DMS 273 (cell line): ENCODE data around the gene GALNT9.
"Not testable (repeated sequence)": the region's sequence is repeated elsewhere in the genome, so short reads cannot be mapped to it uniquely, and the experiment has no call there.

Source experiments
- DNase-seq: peaks from one replicate; lab custom pipeline; 2025; ENCODE audit not compliant: unreplicated experiment; lab: John Stamatoyannopoulos, UW

The GALNT9 gene

GRCh38 chr12:132237772-132238487 is 91.5 kb downstream of the GALNT9 start:
- DNase-seq, result no peak

DNA sequence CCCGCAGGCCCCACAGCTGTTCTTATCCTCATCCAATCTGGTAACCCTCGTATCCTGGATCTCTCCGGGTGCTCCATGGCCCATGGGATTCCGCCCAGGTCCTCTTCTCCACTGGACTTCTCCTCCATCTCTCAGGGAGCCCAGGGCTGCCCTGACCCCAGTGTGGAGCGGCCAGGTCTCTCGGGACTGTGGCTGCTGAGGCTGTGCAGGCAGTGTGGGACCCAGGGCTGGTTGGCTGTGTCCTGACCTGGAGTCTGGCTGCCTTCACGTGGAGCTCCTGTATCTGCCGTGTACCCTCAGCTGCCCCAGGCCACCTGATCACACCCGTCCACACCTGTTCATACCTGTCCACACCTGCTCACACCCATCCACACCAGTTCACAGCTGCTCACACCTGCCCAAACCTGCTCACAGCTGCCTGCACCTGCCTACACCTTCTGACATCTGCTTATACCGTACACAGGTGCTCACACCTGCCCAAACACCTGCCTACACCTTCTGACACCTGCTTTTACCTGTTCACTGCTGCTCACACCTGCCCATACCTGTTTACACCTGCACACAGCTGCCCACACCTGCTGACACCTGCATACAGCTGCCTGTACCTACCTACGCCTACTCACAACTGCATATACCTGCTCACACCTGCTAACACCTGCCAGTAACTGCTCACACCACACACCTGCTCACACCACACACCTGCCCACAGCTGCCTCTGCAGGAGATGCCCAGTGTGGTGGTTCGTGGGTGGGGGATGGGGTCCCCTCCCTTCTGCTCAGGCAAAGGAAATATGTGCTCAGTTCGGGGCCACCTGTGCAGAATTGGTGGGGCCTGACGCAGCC is 92.2 kb downstream of the GALNT9 start:
- DNase-seq, result no peak

DNA sequence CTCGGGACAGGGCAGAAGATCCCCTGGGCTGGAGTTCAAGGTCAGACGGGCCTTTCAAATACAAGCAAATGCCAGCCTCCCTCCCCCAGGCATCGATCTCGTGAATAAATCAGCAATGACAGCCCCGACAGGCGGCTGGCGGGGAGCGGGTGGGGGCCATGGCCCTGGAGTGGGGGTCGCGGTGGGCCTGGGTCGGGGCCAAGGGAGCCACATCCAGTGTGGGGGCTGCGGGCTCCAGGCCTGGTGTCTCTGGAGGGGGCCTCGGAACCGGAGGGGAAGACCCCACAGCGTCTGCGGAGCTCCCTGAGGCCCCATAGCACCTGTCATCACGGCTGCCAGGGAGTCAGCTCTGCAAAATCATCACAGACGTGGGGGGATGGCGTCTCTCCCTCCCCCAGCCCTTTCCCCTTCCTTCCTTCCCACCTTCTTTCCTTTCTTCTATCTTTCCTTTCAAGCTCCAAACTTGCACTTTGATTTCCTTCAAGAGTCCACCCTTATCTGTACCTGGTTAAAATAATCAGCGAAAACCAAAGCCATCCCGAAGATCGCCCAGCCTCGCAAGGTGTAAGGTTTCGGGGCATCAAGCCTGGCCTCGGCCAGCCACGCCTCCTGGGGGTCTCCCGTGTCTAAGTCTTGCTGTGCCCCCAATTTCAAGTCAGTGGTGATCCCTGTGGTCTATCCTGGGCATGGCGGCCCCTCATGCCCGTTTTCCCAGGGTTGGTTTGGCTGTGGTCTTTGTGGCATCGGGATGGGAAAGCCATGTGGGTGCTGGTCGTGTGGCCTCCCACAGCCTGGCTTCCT is 93.1 kb downstream of the GALNT9 start:
- no peak for DNase-seq

DNA sequence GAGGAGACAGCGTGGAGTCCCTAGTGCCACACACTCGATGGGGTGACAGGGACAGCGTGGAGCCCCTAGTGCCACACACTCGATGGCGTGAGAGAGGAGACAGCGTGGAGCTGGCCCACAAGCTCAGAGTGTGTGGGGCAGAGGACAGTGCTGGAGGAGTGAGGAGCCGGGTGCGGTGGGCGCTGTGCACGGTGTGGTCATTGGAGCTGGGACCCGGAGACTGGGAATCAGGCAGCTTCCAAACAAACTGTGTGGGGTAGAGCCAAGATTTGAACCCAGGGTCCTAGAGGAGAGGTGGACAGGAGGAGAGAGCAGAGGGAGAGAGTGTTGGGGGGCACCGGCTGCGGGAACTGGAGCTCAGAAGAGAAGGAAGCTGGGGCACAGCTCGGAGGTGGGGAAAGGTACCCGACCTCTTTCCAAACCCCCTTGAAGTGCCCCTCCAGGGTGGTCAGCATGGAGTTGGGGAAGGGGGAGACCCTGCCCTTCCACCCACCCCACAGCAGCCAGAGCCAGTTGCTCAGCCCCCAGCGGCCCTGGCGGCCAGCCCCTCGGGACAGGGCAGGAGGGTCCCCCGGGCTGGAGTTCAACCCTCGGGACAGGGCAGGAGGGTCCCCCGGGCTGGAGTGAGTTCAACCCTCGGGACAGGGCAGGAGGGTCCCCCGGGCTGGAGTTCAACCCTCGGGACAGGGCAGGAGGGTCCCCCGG is 94.1 kb downstream of the GALNT9 start:
- no peak for DNase-seq

DNA sequence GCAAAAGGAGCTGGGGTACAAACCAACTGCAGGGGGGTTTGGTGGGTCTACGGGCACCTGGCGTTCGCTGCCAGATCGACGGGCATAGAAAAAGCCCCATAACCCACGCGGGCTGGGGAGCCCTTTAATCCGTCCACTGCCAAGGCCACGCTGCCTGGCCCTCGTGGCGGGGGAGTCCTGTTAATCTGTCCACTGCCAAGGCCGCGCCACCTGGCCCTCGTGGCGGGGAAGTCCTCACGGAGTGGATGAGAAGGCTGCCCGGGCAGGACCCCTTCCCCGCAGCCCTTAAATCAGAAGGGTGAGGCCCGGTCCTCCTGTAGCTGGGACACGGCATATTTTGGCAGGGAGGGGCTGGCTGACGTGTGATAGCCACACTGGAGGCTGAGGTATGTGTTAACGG is 99.0 kb downstream of the GALNT9 start:
- DNase-seq, result no peak

DNA sequence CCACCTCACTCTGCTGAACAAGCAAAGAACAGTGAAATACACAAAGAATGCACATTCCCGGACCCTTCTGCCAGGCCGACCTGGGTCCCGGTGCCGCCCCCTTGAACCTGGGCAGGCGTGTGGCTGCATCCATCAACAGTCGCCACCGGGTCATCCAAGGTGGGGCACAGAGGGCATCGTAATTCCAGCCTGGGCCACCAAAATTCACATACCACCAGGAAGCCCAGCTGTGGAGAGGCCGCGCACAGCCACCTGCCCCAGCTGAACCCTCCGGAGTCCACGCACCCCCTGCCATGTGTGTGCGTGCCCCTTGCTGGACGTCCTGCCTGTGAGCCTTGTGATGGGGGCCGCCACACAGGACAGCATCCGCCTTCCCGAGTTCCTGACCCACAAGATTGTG is 99.5 kb downstream of the GALNT9 start:
- DNase-seq, result no peak

DNA sequence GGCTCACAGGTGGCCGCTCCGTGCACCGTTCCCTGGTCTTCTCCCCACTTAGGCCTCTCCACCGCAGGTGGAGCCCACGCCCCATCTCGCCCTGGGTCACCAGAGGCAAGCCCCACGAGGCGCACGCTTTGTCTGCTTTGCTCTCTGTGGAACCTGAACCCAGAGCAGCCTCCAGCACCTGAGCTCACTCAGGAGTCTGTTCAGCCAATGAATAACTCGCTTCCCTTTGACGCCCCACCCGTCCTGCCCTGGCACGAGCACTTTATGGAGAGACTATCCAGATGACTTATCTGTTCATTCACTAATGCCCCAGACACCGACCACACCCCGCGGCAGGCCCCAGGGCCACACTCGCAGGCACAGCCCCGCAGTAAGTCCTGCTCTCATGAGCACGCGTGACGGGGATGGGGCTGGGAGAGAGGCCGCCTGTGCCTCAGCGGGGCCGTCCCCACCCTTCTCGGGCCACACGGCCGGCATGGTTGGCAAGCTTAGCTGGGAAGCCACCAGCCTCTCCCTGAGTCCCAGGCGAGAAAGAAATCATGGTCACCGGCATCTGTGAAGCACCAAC is 100.1 kb downstream of the GALNT9 start:
- no peak for DNase-seq

GRCh38 chr12:132228476-132229192 is 100.8 kb downstream of the GALNT9 start:
- DNase-seq, result no peak

- DNase-seq, result no peak
These were observed 101.5 kb downstream of the GALNT9 start for GRCh38 chr12:132227782-132228475.

DNA sequence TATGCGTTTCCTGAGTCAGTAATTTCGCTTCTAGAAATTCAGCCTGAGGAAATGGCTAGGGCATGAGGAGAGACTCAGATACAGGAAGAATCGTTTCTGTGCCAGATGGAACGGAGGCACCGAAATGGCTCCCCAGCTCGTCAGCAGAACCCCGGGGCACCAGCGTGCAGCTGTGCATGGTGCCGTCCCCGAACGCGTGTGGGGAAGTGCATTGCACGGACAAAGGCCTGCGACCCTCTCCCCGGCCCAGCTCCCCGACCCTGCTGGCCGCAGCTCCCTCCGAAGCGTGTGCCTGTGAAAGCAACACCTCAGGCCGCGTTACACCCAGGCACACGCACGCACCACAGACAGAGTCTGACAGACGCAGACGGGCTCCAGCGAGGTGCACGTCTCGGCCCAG is 102.3 kb downstream of the GALNT9 start:
- no peak for DNase-seq

GRCh38 chr12:132226604-132227003 is 102.8 kb downstream of the GALNT9 start:
- no peak for DNase-seq

GRCh38 chr12:132225214-132225613 is 104.2 kb downstream of the GALNT9 start:
- DNase-seq, result no peak

DNA sequence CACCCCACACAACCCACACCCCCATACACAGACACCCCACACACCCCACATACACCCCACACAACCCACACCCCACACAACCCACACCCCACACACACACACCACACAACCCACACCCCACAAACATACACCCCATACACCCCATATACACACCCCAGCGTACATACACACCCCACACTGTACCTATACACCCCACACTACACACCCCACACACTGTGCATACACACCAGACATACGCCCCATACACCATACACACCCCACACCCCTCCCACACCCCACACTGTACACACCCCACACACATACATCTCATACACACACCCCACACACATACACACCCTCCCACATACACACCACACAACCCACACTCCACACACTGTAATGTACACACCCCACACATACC is 104.9 kb downstream of the GALNT9 start:
- DNase-seq, result no peak

DNA sequence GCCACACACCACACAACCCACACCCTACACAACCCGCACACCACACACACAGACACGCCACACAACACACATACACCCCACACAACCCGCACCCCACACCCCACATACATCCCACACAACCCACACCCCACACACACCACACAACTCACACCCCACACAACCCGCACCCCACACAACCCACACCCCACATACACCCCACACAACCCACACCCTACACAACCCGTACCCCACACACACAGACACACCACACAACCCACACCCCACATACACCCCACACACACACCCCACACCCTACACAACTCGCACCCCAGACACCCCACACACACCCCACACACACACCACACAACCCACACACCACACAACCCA is 106.6 kb downstream of the GALNT9 start:
- DNase-seq, result no peak

DNA sequence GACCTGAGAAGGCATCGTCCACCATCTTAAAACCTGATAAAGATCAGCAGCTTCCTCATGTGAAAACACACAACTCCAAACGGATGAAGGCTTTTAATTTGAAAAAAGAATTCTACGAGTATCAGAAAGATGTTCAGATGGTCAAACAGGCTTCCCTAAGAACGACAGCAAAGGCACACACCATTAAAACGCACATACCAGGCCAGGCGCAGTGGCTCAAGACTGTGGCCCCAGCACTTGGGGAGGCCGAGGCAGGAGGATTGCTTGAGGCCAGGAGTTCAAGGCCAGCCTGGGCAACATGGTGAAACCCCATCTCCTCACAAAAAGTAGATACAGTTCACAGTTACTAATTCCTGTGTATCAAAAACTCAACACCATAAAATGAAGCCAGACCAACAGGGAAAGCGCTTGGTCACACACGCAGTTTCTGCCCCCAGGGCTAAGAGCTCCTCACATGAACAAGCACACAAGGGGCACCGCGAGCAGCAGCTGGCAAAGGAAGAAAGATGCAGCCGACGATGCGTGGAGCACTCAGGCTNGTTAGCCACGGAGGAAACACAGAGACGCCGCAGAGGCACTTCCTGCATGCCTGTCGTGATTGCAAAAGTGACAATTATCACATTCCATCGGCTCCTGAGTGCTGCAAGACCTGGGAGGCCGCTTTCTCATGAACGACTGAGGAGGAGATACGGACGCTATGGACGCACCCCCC is 107.1 kb downstream of the GALNT9 start:
- peak; percentile 26 for DNase-seq

GRCh38 chr12:132219761-132220160 is 109.6 kb downstream of the GALNT9 start:
- DNase-seq, result not testable (repeated sequence)

- DNase-seq, result no peak
These were observed 110.1 kb downstream of the GALNT9 start for GRCh38 chr12:132219323-132219722.

DNA sequence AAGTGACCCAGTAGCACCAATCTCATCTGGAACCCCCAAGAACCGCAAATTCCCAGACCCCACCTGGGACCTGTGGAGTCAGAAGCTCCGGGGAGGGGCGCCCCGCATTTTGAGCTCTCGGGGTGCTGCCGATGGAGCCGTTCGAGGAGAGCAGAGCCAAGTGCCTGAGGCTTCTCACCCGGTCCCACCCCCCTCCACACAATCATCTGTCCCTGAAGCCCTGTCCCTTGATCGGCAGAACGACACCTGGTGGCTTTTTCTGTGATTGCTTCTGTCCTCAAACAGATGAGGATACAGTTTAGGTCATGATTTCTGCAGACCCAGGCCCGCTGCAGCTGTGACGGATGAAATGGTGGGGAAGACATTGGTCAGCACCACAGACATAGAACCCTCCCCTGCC is 110.5 kb downstream of the GALNT9 start:
- peak; percentile 52 for DNase-seq

DNA sequence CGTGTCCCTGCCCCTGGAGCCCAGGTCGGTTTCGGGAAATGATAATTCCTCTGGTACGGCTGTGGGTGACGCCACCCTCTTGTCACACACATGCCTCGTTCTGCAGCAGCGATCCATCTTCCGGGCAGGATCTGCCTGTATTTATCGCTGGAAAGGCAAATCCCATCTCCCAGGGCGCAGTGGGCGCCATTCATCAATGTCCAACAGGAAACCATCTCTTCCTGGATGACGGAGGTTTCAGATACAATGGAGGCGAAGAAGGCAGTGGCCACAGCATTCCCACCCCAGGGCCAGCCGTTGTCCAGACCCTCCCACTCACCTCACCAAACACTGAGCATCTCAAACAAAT is 110.9 kb downstream of the GALNT9 start:
- DNase-seq, result no peak
